HG03280 (cell line): Measurements from ENCODE around the gene CSF2RB.

Source experiments
- ATAC-seq: cut with Tn5 transposase; IDR thresholded peaks from one replicate; pipeline ENCODE4 v1.9.1; 2021; ENCODE audit warnings: mild to moderate bottlenecking, moderate library complexity; ENCODE audit not compliant: unreplicated experiment

Gene CSF2RB

DNA sequence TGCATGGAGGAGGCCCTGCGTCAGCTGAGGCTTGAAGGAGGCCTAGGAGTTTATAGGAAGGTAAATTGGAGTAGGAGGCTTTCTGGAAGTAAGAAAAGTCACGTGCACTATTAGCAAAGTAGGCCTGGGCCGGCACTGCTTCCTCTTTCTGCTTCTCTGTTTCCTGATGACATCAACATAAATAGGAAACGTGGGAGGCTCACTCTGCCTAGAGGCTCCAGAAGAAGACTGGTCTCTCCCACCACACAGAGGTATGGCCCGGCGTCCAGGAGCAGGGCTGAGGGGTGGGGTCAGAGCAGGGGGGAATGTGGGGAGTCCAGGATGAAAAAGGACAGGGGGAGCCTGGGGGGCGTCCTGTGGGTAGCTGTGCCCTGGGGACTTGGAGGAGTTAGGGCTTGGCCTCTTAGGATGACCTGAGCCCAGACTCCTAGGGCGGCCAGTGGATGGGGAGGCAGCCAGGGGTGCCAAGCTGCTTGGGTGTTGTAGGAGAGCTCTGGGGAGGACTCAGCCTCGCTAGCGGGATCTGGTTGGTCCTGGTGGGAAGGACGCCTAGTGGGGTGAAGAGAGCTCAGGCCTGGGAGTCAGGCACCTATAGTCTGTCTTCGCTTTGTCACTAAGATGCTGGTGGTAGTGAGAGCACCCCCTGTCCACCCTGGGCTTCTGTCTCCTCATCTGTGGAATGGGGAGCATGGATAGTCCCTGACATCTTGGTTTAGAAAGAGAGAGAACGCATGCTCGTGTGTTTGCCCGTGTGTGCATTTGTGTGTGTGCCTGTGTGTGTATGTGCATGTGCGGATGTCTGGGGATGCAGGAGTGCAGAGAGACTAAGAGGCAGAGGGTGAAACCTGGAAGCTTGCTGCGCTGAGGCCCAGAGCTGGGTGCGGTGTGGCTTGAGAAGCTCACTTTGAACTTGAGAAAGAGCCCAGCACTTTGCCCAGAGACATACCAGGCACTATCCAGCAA is at the start of gene CSF2RB:
CSF2RB (plus strand) TSS at position 202 of the 963 bp plus-strand sequence. CDS start 8,580 bp downstream, outside the sequence.
- no peak for ATAC-seq

DNA sequence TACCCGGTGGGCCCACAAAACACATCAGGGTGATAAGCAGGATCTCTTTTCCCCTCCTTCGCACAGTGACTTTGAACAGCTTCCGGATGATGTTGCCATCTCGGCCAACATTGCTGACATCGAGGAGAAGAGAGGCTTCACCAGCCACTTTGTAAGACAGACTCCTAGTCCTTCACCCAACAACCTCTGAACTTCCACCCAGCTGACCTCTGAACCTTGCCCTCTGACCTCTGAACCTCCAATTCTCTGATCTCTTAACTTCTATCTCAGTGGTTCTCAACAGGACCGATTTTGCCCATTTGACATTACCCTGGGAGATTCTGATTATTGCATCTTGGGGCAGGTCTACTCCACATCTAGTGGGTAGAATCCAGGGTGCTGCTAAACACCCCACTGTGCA is 49.4 kb upstream of the CSF2RB start:
- ATAC-seq: no peak

DNA sequence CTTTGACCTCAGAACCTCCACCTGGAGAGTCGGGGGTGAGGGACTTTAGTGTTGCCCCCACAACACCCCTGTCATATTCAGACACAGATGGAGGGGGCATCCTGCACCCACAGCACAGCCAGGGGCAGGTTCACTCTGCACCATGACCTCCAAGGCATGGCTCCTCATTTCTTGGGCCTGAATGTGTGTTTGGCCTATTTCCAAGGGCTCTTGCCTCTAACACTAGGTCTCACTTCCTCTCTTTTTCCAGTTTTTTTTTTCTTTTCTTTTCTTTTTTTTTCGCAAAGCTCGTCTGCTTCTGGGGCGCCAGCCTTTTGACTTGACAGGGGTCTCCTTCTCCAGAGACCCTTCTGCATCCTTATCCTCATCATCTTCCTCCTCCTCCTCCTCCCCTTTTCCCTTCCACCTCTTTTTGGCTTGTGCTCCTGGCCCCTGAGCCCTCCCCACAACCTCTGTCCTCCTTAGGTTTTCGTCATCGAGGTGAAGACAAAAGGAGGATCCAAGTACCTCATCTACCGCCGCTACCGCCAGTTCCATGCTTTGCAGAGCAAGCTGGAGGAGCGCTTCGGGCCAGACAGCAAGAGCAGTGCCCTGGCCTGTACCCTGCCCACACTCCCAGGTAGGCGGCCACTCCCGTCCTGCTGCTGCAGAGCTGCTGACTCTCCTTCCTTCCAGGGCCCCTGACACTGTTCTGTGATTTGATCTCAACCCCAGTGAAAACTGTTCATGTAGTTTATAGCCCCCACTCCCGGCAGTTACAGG is 48.8 kb upstream of the CSF2RB start:
- ATAC-seq: no peak

DNA sequence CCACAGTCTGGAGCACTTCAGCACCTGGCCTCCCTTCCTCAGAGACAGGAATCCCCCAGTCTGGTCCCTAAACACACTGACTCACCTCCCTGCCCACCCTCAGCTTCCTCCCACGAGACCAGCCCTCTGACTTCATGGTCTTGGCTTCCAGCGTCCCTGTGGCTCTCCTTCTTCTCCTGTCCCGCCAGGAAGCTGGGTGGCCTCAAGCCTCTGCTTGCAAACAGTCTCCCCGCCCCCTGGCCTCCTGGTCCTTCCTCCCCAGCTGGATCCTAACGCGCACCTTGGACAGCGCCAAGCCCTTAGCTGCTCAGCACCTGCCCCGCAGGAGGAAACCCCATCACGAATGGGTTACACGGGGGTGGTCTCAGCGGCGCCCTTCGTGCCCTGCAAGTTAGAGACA is 48.1 kb upstream of the CSF2RB start:
- ATAC-seq: no peak

DNA sequence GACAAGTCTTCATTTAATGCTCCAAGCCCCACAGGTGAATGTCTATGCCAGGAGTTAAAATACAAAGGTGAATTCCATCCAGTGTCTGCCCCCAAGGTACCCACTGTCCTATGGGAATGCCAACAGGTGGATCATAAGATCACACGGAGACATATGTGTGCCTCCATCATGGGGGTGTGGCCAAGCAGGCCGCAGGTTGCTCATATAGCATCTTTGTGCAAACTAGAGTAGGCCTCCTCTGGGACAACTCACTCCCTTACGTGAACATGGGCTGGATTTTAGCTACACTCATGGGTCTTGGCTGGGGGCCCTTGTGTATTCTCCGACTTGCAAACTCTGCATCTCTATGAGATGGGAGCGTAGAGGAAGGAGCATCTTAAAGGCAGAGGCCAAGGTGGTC is 45.7 kb upstream of the CSF2RB start:
- no peak for ATAC-seq

DNA sequence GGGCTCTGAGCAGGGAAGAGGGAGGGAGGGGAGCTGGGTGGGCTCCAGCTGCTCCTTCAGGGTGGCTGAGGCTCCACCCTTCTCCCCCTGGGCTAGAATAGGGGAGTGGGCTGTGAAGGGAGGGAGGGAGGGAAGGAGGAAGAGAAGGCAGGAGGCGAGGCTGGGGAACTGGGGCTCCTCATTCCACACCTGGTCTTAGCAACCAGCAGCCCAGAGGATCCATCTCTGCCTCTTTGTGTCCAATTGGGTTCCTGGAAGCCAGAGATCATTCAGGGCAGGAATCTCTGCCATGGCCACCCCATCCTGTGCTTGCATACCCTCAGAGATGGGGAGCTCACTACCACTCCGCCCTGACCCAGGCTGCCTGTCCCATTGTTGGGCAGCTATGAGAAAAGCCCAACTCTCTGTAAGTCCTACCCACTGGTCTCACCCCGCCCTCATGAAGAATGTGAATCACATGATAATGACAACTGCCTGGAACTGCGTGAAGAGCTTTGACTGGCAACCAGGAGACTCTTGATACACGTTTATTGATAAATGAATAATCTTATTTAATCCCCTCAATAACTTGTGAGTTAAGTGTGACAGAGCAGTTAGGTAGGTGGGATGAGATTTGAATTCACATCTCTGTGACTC is 44.8 kb upstream of the CSF2RB start:
- no peak for ATAC-seq

DNA sequence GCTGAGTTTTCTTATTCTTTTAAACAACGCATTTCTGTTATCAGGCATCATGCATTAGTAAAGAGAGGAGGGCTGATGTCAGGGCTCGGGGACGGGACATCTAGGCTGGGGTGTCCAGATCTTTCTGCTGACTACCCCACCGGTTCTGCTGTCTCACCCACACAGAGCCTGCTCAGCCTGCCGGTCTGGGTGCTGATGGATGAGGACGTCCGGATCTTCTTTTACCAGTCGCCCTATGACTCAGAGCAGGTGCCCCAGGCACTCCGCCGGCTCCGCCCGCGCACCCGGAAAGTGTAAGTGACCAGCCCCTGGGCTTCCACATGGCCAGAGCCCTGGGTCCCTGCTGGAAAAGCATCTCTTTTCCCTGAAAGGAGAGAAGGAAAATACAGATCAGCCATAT is 43.2 kb upstream of the CSF2RB start:
- no peak for ATAC-seq

DNA sequence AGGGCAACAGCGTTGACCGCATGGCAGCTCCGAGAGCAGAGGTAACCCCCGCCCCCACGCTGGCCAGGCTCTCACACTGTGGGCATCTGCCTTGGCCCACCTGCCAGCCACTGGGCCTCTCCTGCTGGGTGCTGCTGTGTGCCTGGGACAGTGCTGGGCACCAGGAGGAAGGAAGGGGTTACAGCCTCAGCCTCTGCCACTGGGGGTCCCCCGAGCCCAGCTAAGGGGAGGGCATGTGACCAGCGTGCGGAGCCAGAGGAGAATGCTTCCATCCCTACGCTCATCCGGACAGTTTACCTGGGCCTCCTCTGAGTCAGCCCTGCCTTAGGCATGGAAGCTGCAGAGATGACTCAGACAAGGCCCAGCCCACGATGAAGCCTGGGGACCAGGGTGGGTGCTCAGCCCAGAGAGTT is 41.8 kb upstream of the CSF2RB start:
- ATAC-seq: no peak

DNA sequence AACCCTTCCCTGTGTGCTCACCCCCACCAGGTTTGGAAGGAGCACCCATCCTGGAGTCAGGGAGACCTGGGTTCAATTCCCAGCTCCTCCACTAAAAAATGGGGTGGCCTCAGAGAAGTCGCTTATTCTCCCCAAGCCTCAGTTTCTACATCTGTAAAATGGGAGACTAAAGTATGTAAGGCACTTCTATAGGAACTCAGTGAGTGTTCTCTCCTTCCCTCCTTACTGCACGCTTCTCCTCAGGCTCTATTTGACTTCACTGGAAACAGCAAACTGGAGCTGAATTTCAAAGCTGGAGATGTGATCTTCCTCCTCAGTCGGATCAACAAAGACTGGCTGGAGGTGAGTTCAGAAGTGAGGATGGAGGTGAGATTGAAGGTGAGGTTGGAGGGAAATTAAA is 41.3 kb upstream of the CSF2RB start:
- no peak for ATAC-seq

DNA sequence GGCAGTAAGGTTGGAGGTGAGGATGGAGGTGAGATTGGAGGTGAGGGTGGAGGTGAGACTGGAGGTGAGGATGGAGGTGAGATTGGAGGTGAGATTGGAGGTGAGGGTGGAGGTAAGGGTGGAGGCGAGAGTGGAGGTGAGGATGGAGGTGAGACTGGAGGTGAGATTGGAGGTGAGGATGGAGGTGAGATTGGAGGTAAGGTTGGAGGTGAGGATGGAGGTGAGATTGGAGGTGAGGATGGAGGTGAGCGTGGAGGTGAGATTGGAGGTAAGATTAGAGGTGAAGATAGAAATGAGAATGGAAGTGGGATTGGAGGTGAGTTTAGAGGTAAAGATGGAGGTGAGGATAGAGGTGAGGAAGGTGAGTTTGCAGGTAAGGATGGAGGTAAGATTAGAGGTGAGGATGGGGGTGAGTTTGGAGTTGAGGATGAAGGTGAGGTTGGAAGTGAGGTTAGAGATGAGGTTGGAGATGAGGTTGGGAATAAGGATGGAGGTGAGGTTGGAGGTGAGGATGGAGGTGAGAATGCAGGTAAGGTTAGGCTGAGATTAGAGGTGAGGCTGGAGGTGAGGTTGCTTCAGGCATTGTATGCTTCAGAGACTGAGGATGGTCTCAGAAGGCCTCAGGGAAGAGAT is 40.4 kb upstream of the CSF2RB start:
- no peak for ATAC-seq

DNA sequence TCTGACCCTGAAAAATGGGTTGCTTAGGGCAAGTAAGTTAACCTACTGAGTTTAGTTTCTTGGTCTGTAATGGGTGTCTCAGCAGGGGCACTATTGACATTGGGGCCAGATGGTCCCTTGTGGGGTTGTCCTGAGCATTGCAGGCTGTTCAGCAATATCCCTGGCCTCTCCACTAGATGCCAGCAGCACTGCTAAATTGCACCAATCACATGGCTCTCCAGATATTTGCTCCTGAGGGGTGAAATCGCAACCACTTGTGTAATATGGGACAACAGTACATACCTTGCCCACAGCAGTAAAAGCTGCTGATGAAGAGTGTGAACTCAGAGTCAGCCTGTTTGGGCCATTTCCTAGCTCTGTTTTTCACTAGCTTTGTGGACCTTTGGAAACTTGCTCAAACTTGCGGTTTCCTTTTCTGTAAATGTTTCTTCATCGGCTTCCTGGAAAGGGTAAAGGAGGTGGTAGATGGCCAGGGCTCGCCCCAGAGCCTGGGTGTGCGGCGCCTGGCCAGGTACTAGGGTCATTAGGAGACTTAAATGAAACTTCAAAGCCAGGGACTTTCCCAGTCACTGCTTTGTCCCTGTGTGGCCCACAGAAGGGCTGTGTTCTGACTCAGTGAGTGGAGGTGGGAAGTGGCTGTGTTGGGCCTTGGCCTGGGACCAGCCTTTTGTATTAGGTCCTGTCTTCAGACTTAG is 39.7 kb upstream of the CSF2RB start:
- ATAC-seq: peak; percentile 53

DNA sequence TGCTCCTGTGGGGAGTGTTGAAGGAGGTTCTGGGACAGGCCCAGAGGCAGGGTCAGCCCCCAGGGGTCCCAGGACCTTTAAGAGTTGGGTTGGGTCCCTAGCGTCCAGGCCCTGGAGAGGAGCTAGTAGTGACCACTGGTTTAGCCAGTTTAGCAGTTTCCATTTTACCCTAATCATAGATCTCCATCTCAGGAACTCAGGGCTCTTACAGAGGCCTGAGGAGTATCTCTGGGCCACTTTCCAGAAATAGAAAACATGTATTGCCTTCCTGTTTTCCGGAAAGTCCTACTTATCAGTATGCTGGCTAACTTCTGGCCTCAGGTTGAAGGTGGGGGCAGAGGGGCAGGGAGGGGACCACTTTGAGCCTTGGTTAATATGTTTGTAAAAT is 39.1 kb upstream of the CSF2RB start:
- peak; percentile 6 for ATAC-seq

DNA sequence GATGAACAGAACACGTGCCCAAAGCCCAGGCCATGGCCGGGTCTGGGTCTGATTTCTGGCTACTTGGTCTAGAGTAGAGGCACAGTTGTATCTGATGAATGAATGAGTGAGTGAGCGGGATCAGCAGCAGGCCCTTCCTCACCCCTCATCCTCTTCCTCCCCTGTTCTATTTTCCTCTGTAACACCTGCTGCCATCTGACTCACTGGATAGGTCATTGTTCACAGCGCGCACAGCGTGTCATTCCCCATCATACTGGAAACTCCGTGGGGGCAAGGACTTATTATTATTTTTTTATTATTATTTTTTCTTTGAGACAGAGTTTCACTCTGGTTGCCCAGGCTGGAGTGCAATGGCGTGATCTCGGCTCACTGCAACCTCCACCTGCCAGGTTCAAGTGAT is 38.7 kb upstream of the CSF2RB start:
- no peak for ATAC-seq

DNA sequence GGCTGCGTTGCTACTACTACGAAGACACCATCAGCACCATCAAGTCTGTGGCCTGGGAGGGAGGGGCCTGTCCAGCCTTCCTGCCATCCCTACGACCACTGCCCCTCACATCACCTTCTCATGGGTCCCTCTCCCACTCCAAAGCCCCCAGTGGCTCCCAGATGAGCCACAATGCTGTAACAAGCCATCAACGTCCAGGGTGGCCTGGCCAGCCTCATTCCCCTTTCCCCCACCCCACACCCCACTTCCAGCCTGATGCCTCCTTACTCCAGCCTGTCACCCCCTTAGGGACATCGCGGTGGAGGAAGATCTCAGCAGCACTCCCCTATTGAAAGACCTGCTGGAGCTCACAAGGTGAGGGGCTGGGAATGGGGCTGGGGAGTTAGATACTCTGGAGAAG is 37.7 kb upstream of the CSF2RB start:
- no peak for ATAC-seq

DNA sequence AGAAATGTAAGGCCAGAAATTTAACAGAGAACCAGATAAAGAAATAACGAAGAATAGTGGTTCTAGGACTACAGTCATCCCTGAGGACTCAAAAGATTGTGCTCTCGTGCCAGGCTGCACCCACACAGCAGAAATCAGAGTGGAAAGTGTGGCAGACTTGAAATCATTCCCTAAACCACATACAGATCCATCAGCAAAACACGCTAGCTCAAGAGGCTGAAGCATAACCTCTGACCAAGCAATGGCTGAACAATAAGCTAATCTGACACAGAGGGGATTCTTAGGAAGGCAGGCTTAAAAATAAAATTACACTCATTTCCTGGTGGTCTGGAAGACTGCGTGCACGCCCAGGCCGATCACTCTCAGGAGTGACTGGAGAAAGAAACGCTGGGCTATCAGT is 33.7 kb upstream of the CSF2RB start:
- ATAC-seq: no peak

DNA sequence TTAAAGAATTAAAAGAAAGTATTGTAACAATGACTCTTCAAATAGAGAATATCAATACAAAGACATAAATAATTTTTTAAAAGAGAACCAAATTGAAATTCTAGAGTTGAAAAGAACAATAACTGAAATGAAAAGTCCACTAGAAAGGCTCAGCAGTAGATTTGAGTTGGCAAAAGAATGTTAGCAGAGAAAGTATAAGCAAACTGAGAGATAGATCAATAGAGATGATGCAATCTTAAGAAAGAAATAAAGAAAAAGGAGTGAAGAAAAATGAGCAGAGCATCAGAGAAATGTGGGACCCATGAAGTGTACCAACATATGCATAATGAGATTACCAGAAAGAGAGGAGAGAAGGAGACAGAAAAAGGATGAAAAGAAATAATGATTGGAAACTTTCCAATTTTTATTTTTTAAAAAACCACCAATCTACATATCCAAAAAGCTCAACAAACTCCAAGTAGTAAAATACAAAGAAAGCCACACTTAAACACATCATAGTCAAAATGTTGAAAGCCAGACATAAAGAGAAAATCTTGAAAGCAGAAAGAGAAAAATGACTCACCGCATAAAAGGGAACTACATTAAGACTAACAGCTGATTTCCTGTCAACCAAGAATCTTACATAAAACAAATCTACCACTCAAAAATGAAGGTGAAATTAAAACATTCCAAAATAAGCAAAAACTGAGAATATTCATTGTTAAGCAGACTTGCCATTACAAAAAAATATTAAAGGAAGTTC is 31.8 kb upstream of the CSF2RB start:
- ATAC-seq: no peak

DNA sequence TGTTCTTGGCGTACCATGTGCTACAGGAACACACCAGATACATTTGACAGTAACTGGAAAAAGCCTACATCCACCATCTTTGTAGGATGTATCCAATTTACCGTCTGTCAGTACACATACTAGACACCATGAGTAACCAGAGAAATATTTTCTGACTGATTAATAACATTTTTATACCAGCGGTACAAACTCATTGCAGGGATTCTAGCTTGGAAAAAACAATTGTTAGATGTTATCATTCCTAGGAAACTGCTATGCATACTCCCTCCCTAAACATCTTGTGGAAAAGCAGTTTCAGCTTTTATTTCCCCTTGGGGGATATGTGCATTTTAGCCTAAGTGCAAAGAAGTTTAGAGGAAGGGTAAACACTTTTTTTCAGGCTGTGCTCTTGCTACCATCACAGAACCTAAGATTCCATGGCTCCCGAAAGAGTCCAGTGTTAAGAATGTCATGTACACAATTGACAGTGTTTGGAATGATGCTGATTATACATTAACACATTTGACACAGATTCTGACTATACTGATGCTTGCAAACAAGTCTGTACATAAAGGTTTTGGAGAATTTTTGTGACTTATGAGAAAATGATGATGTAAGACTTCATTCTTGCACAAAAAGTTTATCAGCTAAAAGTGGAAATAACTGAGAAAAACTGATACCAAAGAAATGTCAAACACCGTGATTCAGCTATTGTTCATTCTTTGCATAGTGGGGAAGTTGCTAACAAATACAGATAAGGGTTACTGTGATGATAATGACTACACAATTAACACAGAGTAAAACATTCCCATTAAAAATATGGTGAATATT is 28.9 kb upstream of the CSF2RB start:
- no peak for ATAC-seq

DNA sequence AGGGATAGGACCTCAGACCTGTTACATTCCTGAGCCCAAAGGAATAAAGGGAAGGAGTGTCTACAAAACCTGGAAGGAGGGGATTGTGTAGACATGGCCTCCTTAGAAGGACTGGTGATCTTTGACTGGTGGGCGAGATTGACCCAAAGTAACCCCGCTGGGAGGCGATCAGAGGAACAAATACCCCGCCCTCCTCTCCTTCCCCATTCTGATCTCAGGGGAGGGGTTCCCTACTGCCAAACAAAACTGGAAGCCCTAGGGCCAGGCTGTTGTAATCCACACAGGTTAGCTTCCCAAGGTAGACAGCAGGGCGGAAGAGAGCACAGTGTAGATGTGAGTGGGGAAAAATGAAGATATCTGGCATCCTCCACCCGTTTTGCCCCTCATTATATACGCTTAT is 28.0 kb upstream of the CSF2RB start:
- ATAC-seq: no peak

DNA sequence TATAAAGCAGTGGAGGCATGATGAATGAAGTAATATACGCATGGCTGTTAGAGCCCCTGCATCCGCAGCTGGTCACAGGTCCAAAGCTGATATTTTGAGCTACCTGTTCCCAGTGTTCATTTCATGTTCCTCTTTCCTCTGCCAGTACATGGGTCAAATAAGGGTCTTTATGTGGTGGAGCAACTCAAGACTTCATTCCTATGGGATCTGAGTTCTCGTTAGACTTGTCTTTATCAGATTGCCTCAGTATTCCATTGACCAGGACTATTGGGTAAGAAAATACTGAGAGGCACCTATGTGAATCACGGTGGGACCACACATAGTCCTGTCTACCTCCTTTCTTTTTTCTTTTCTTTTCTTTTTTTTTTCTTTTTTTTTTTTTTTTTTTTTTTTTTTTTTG is 27.4 kb upstream of the CSF2RB start:
- ATAC-seq: no peak
